CD14-positive monocyte (primary cell): ENCODE results near the gene ZSCAN10. TPM values are rescaled to one million over a fixed set of nuclear protein-coding genes. Genes with fewer than 3 reads are reported as not detected.

Experiments
- DNase-seq, 3 donors: peaks; one replicate each; pipeline ENCODE4 v3.0.0-alpha.2; 2011 to 2022
- H2AFZ ChIP-seq: 2 replicates; pipeline ENCODE4 v1.6.0; 2012; ENCODE audit warnings: mild to moderate bottlenecking, low read depth, low read length, inconsistent platforms; ENCODE audit not compliant: insufficient read depth, poor library complexity, severe bottlenecking
- H3K27ac ChIP-seq, 2 donors: 1 replicate in 1 of 2; 2 replicates in 1 of 2; pipeline ENCODE4 v1.5.1; 2012 to 2013; ENCODE audit warnings: low read length in 2 of 2, control low read depth in 1 of 2, inconsistent platforms in 1 of 2, low read depth in 1 of 2, mild to moderate bottlenecking in 1 of 2
- H3K27me3 ChIP-seq, 2 donors: one replicate each; pipeline versions ENCODE4 v1.6.0 to v1.6.1; 2011 to 2013; ENCODE audit warnings: low read length in 2 of 2; ENCODE audit not compliant: control insufficient read depth in 2 of 2, insufficient read depth in 2 of 2
- H3K36me3 ChIP-seq, 2 donors: replicated peaks in 1 of 2; 1 replicate in 1 of 2; 2 replicates in 1 of 2; pipeline versions ENCODE4 v1.5.1 to v1.6.1; 2012 to 2013; ENCODE audit warnings: low read length in 2 of 2, control low read depth in 1 of 2, inconsistent platforms in 1 of 2, mild to moderate bottlenecking in 1 of 2; ENCODE audit not compliant: insufficient read depth in 2 of 2, control insufficient read depth in 1 of 2
- H3K4me1 ChIP-seq, 2 donors: 1 replicate in 1 of 2; 2 replicates in 1 of 2; pipeline versions ENCODE4 v1.5.1 to v1.6.1; 2012 to 2013; ENCODE audit warnings: low read length in 2 of 2, control low read depth in 1 of 2, inconsistent platforms in 1 of 2, mild to moderate bottlenecking in 1 of 2, moderate library complexity in 1 of 2; ENCODE audit not compliant: insufficient read depth in 2 of 2, control insufficient read depth in 1 of 2
- H3K4me2 ChIP-seq: replicated peaks from 2 replicates; pipeline ENCODE3; 2012; ENCODE audit warnings: low read length, moderate library complexity, mild to moderate bottlenecking; ENCODE audit not compliant: poor library complexity, severe bottlenecking; ENCODE audit errors: extremely low read depth
- H3K4me3 ChIP-seq, 3 experiments: fragments of 200-600 bp in 1 of 3; sonication (generic) in 1 of 3; replicated peaks in 1 of 3; 1 replicate in 2 of 3; 2 replicates in 1 of 3; pipeline ENCODE4 v1.5.1; 2011 to 2013; ENCODE audit warnings: low read length in 3 of 3, mild to moderate bottlenecking in 3 of 3, control low read depth in 2 of 3, low read depth in 2 of 3, inconsistent platforms in 1 of 3, moderate library complexity in 1 of 3
- H3K79me2 ChIP-seq: 2 replicates; pipeline ENCODE4 v1.6.0; 2012; ENCODE audit warnings: mild to moderate bottlenecking, control low read depth, inconsistent platforms, low read length, moderate library complexity; ENCODE audit not compliant: insufficient read depth
- H3K9ac ChIP-seq: 2 replicates; pipeline ENCODE4 v1.6.0; 2017; ENCODE audit warnings: low read length, mild to moderate bottlenecking; ENCODE audit not compliant: insufficient read depth, poor library complexity, severe bottlenecking
- H3K9me3 ChIP-seq, 2 donors: replicated peaks in 1 of 2; 1 replicate in 1 of 2; 2 replicates in 1 of 2; pipeline versions ENCODE4 v1.5.1 to v1.6.1; 2012 to 2013; ENCODE audit warnings: low read length in 2 of 2, control low read depth in 1 of 2; ENCODE audit not compliant: control insufficient read depth in 1 of 2, insufficient read depth in 1 of 2
- H4K20me1 ChIP-seq: 2 replicates; pipeline ENCODE4 v1.6.0; 2012; ENCODE audit warnings: mild to moderate bottlenecking, low read length, control low read depth, moderate library complexity; ENCODE audit not compliant: insufficient read depth
- H3K27ac Mint-ChIP-seq, 7 donors: one replicate each; pipeline ENCODE4 v1.8.0; 2020; ENCODE audit warnings: mild to moderate bottlenecking in 7 of 7, mixed read lengths in 7 of 7, moderate library complexity in 6 of 7, inconsistent platforms in 2 of 7
- H3K27me3 Mint-ChIP-seq, 3 donors: one replicate each; pipeline ENCODE4 v1.8.0; 2021 to 2022; ENCODE audit warnings: low read depth in 3 of 3, mild to moderate bottlenecking in 3 of 3, mixed read lengths in 3 of 3, moderate library complexity in 3 of 3, inconsistent platforms in 1 of 3
- H3K36me3 Mint-ChIP-seq, 2 donors: one replicate each; pipeline ENCODE4 v1.8.0; 2020; ENCODE audit warnings: mixed read lengths in 2 of 2, inconsistent platforms in 1 of 2, mild to moderate bottlenecking in 1 of 2
- H3K4me1 Mint-ChIP-seq: one replicate; pipeline ENCODE4 v1.8.0; 2020; ENCODE audit warnings: mild to moderate bottlenecking, mixed read lengths
- H3K4me3 Mint-ChIP-seq, 2 donors: one replicate each; pipeline ENCODE4 v1.8.0; 2020; ENCODE audit warnings: mild to moderate bottlenecking in 2 of 2, mixed read lengths in 2 of 2, moderate library complexity in 1 of 2
- H3K9me3 Mint-ChIP-seq, 7 donors: one replicate each; pipeline ENCODE4 v1.8.0; 2020 to 2022; ENCODE audit warnings: mixed read lengths in 7 of 7, mild to moderate bottlenecking in 6 of 7, moderate library complexity in 6 of 7, inconsistent platforms in 2 of 7
- WGBS: methylation state at CpG from one replicate; pipeline ENCODE4 v1.1.5; 2013; ENCODE audit warnings: missing lambda C conversion rate; ENCODE audit not compliant: insufficient coverage; 5-methylcytosine and 5-hydroxymethylcytosine counted together
- intact Hi-C, 2 donors: fragments of 100-400 bp; cut with micrococcal nuclease; formaldehyde crosslinking; loops; one replicate each; pipeline versions ENCODE4 v1.15.0 to v1.15.1; 2023
- polyA plus RNA-seq, 3 donors: library from polyadenylated mRNA; depleted of rRNA in 1 of 3; unstranded in 2 of 3; stranded (reverse) in 1 of 3; fragments of 300-500 nt in 2 of 3; fragments of >200 nt in 1 of 3; fragmentation: Illumina TruSeq in 2 of 3; gene quantifications; 1 replicate in 2 of 3; 2 replicates in 1 of 3; pipeline ENCODE4 v1.2.3, GENCODE V29; 2012 to 2021
- TF ChIP-seq, protein P1 (sequence below): fragments of 200-600 bp; IDR thresholded peaks from one replicate; pipeline ENCODE4 v1.8.0; 2022; ENCODE audit warnings: antibody characterized with exemption, mild to moderate bottlenecking

ZSCAN10 gene
- polyA plus RNA-seq, 3 donors: 0.29 TPM; not detected in 2

DNA sequence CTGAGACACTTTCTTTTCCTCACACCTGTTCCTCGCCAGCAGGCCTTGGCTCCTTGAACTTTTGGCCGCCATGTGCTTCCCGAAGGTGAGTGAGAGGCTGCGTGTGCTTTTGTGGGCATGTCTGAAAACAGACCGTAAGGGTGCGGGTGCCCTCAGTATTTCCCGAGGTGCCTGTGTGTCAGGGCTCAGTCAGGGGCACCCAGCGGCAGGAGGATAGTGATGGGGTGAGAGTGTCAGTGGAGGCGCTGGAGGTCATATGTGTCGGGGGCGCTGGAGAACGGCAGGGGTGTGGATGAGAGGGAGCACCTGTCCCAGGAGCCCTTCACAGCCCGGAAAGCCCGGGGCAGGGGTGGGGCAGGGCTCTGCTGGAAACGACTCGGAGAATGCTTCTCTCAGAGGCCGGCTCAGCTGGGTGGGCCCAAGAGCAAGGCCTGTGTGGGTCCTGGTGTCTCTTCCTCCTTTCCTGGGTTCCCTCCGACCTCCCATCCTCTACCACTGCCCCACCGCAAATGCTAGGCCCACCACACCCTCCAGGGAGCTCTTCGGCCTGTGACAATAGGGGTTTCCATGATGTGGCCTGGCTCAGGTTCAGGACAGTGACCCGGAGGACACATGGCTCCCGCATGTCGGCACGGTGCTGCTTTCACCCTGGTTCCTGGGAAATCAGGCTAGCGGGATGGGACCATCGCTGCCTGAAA, 33.2 kb downstream of the ZSCAN10 start:
- TF ChIP-seq, protein P1, sequence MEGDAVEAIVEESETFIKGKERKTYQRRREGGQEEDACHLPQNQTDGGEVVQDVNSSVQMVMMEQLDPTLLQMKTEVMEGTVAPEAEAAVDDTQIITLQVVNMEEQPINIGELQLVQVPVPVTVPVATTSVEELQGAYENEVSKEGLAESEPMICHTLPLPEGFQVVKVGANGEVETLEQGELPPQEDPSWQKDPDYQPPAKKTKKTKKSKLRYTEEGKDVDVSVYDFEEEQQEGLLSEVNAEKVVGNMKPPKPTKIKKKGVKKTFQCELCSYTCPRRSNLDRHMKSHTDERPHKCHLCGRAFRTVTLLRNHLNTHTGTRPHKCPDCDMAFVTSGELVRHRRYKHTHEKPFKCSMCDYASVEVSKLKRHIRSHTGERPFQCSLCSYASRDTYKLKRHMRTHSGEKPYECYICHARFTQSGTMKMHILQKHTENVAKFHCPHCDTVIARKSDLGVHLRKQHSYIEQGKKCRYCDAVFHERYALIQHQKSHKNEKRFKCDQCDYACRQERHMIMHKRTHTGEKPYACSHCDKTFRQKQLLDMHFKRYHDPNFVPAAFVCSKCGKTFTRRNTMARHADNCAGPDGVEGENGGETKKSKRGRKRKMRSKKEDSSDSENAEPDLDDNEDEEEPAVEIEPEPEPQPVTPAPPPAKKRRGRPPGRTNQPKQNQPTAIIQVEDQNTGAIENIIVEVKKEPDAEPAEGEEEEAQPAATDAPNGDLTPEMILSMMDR: no peak
- no peak overlapping the region for H3K4me3 ChIP-seq
- H3K4me2 ChIP-seq: no peak overlapping the region
- no peaks in the 10 kb centered on the region for H3K27me3 ChIP-seq
- no peak overlapping the region for H3K27ac ChIP-seq
- DNase-seq: no peak
- H3K9me3 Mint-ChIP-seq: peaks cover 0 to 4% (median 0%) of the 10 kb centered on the region in 7 donors
- no peaks in the 10 kb centered on the region for H3K79me2 ChIP-seq
- intact Hi-C loops: no loop called here
- peaks cover 22 to 33% of the 10 kb centered on the region in 2 donors for H3K4me1 ChIP-seq
- no peak overlapping the region for H3K9ac ChIP-seq
- H3K4me1 Mint-ChIP-seq: peaks cover 32% of the 10 kb centered on the region
- no peak overlapping the region for H2AFZ ChIP-seq
- H3K27me3 Mint-ChIP-seq: peaks cover 0 to 7% (median 3%) of the 10 kb centered on the region in 3 donors
- H4K20me1 ChIP-seq: no peaks in the 10 kb centered on the region
- H3K36me3 ChIP-seq: no peaks in the 10 kb centered on the region
- WGBS: 98% methylated on average over 19 of the region's 26 CpGs
- H3K4me3 Mint-ChIP-seq: peak overlapping the region in 1 of 2 donors; percentile 66
- H3K36me3 Mint-ChIP-seq: no peaks in the 10 kb centered on the region
- H3K27ac Mint-ChIP-seq: peak overlapping the region in 1 of 7 donors; percentile 32
- H3K9me3 ChIP-seq: no peaks in the 10 kb centered on the region

DNA sequence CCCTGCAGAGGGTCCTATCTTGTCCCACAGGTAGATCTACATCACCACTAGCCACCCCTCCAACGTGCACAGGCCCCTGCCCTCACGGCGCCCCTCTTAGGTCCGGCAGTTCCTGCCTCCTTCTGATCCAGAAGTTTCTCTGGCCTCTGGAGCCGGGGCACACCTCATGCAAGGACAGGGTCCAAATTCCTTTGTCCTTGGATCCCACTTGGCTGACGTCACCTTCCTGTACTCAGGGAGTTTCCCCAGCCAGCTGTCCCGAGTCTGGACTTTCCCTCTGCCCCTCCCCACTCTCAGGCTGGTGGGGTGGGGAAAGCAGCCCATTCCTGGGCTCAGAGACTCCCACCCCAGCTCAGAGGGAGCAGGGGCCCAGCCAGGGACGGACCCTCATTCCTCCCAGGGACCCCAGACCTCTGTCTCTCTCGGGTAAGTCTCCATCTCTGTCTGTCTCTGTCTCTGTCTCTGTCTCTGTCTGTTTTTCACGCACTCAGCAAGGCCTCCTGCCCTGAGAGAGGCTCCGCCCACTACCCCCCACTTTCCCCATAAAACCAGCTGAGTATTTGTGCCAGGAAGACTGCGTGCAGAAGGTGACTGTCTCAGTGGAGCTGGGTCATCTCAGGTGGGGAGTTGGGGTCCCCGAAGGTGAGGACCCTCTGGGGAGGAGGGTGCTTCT, 33.9 kb downstream of the ZSCAN10 start, which contains the start of gene IL32:
IL32 (plus strand) TSS at position 572 of the 673 bp plus-strand sequence. CDS start 172 bp downstream, outside the sequence.
- no peak within 1 kb of the TSS for H3K27ac ChIP-seq
- H3K9me3 Mint-ChIP-seq: peaks cover 0 to 4% (median 0%) of the 10 kb centered on the region in 7 donors
- no peak within 1 kb of the TSS for H3K9ac ChIP-seq
- H3K9me3 ChIP-seq: no peaks in the 10 kb centered on the region
- H3K36me3 ChIP-seq: no peaks in the 10 kb centered on the region
- H3K4me3 Mint-ChIP-seq: peak within 1 kb of the TSS in 1 of 2 donors; percentile 66
- DNase-seq: peak in 1 of 3 donors; percentile 55
- no peaks in the 10 kb centered on the region for H3K27me3 ChIP-seq
- no peak within 1 kb of the TSS for H3K4me3 ChIP-seq
- no peaks in the 10 kb centered on the region for H3K79me2 ChIP-seq
- H3K4me2 ChIP-seq: no peak within 1 kb of the TSS
- TF ChIP-seq, protein P1: no peak
- no peak within 1 kb of the TSS for H2AFZ ChIP-seq
- H3K27me3 Mint-ChIP-seq: peaks cover 0 to 9% (median 2%) of the 10 kb centered on the region in 3 donors
- peaks cover 27% of the 10 kb centered on the region for H3K4me1 Mint-ChIP-seq
- intact Hi-C loops: no loop called here
- no peaks in the 10 kb centered on the region for H3K36me3 Mint-ChIP-seq
- WGBS: 97% methylated on average over 7 of the region's 13 CpGs
- no peaks in the 10 kb centered on the region for H4K20me1 ChIP-seq
- peaks cover 22 to 26% of the 10 kb centered on the region in 2 donors for H3K4me1 ChIP-seq
- H3K27ac Mint-ChIP-seq: peak within 1 kb of the TSS in 2 of 7 donors; percentile 32 to 33
